GM12801 (cell line): ENCODE results near the gene MEAK7.

Source experiments
- CTCF ChIP-seq: IDR thresholded peaks from one replicate; pipeline ENCODE4 v1.5.1; 2011; ENCODE audit warnings: control low read depth; ENCODE audit not compliant: insufficient read length; ENCODE audit errors: extremely low read depth

The MEAK7 gene

GRCh38 chr16:84505249-84506187 lies 1.1 kb upstream of the MEAK7 start:
- no peak for TF ChIP-seq CTCF

DNA sequence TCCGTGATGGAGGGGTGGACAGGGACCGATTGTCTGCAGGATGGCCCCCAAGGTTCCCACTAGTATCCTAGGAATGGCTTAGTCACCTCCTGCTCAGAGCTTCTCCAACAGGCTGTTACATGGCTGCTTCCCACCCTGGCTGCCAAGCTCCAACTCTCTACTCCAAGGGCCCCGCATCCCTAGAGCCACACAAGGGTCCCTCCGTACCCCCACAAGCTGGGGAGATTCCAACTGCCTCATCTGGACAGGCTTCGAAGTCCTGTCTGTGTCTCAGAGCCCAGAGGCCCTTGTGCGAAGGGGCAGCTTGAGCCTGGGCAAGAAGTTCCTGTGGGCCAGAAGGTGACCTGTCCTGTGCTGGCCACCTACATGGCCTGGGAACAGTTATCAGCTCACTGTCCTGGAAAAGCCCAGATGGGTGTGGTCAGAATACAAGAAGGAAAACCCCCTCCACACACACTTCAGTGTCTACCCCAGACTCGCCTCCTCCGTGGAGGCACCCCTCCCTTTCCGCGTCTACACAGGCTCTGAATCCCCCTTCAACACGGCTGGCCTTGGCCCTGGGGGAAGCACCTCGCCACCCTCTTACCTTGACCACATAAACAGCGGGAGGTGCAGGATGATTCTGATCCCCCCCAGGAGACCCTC lies 586 bp downstream of the MEAK7 start:
- TF ChIP-seq CTCF = no peak

DNA sequence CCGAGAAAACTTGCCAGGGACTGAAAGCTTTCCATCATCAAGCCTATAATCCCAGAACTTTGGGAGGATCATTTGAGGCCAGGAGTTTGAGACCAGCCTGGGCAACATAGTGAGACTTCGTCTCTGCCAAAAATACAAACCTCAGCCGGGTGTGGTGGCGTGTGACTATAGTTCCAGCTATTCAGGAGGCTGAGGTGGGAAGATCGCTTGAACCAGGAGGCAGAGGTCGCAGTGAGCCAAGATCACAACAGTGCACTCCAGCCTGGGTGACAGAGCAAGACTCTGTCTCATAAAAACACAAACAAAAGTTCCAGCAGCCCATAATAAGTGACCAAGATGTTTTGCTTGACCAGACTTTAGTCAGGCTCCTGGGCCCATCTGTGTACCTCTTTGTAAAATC lies 1.9 kb downstream of the MEAK7 start:
- TF ChIP-seq CTCF = no peak

GRCh38 chr16:84502075-84502474 lies 2.4 kb downstream of the MEAK7 start:
- no peak for TF ChIP-seq CTCF

GRCh38 chr16:84501077-84501735 lies 3.3 kb downstream of the MEAK7 start:
- no peak for TF ChIP-seq CTCF

DNA sequence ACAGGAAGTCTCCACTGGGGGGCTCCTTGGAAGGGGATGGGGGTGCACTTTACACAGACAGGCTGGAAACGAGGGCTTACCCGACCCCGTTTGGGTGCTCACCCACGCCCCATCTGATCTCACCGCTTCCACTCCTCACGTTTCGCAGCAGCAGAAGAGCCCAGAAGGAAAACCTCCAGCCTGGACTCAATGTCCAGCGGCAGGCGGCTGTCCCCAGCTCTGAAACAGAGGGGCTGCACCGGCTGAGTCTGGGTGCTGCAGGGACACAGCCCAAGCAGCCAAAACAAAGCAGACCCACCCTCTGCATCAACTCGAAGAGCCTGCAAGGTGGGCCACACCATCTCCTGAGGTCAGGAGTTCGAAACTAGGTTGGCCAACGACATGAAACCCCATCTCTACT lies 3.9 kb downstream of the MEAK7 start:
- no peak for TF ChIP-seq CTCF

- no peak for TF ChIP-seq CTCF
Observed at GRCh38 chr16:84499638-84500037, 4.8 kb downstream of the MEAK7 start.
